Measurements from ENCODE around the gene SUMO4. TPM values are rescaled to one million over a fixed set of nuclear protein-coding genes. Genes with fewer than 3 reads are reported as not detected.

SUMO4 gene
- 1.8 and 2.7 TPM in 2 replicates for total RNA-seq

GRCh38 chr6:149400050-149400449, at the start of gene SUMO4:
TSS of gene SUMO4 (plus strand) at chr6:149400262. CDS start at chr6:149400392, 130 bp downstream.

Other genes with a start within 250 kb of the SUMO4 start
- 15.4 and 17.8 TPM in 2 replicates for gene TAB2, start 82.5 kb upstream of the SUMO4 start, total RNA-seq
- gene ZC3H12D, start 84.8 kb downstream of the SUMO4 start, total RNA-seq: under 0.01 and 0.37 TPM in 2 replicates
- gene PPIL4, start 145.8 kb downstream of the SUMO4 start, total RNA-seq: 21.3 and 23.3 TPM in 2 replicates
- gene GINM1, start 166.1 kb downstream of the SUMO4 start, total RNA-seq: 37.1 and 53.6 TPM in 2 replicates
- 19.8 and 23.1 TPM in 2 replicates for gene KATNA1, start 248.5 kb downstream of the SUMO4 start, total RNA-seq